K562 (cell line): ENCODE results near the gene CYB5D1. TPM values are rescaled to one million over a fixed set of nuclear protein-coding genes. Genes with fewer than 3 reads are reported as not detected.

ENCODE experiments used
- BACH1 ChIP-seq: fragments of 200-800 bp; sonication (Bioruptor generic); IDR thresholded peaks from 2 replicates; pipeline ENCODE4 v1.6.1; 2016; ENCODE audit warnings: missing genetic modification characterization, missing compliant biosample characterization
- CBX3 ChIP-seq, 2 experiments: IDR thresholded peaks; 1 replicate in 1 of 2; 2 replicates in 1 of 2; pipeline ENCODE4 v1.6.1; 2012; ENCODE audit warnings: inconsistent platforms in 2 of 2, low read length in 2 of 2, borderline replicate concordance in 1 of 2, control low read depth in 1 of 2
- CTBP1 ChIP-seq: fragments of 450-650 bp; IDR thresholded peaks from 2 replicates; pipeline ENCODE4 v1.6.1; 2016; ENCODE audit warnings: borderline replicate concordance
- EZH2 ChIP-seq: IDR thresholded peaks from 2 replicates; pipeline ENCODE4 v1.6.1; 2012; ENCODE audit warnings: low read depth, mild to moderate bottlenecking, inconsistent platforms, low read length, borderline replicate concordance
- PTBP1 ChIP-seq: fragments of 200-400 bp; formaldehyde crosslinking; IDR thresholded peaks from 2 replicates; pipeline ENCODE4 v1.6.1; 2017; ENCODE audit warnings: low read depth, low read length
- REST ChIP-seq, 2 experiments: fragments of 450-650 bp; formaldehyde crosslinking in 1 of 2; IDR thresholded peaks; 2 replicates each; pipeline versions ENCODE4 v1.4.0 to v1.6.1; 2014 to 2020; ENCODE audit warnings: mild to moderate bottlenecking in 2 of 2, borderline replicate concordance in 1 of 2, low read depth in 1 of 2
- USF2 ChIP-seq: sonication (generic); formaldehyde crosslinking; IDR thresholded peaks from 2 replicates; pipeline ENCODE4 v1.5.0; 2020; ENCODE audit warnings: missing genetic modification reagents
- ZBTB9 ChIP-seq: fragments of 450-650 bp; formaldehyde crosslinking; IDR thresholded peaks from 2 replicates; pipeline ENCODE4 v1.4.0; 2020; ENCODE audit warnings: mild to moderate bottlenecking, moderate library complexity
- ZNF134 ChIP-seq: fragments of 250-450 bp; sonication (Bioruptor Pico); conservative IDR thresholded peaks from 2 replicates; pipeline ENCODE4 v1.4.0; 2020
- ZNF395 ChIP-seq: fragments of 200-800 bp; sonication (Bioruptor generic); IDR thresholded peaks from 2 replicates; pipeline ENCODE4 v1.6.1; 2017; ENCODE audit warnings: missing genetic modification characterization, missing compliant biosample characterization
- ZNF444 ChIP-seq: fragments of 250-450 bp; sonication (Bioruptor Pico); IDR thresholded peaks from 2 replicates; pipeline ENCODE4 v1.4.0; 2020; ENCODE audit warnings: mild to moderate bottlenecking, moderate library complexity
- ZNF449 ChIP-seq: fragments of 250-450 bp; sonication (Bioruptor Pico); IDR thresholded peaks from 2 replicates; pipeline ENCODE4 v1.8.0; 2022; ENCODE audit warnings: moderate library complexity, mild to moderate bottlenecking, inconsistent platforms
- polyA plus RNA-seq, 8 experiments: library from polyadenylated mRNA; depleted of rRNA in 4 of 8; stranded (reverse) in 5 of 8; unstranded in 3 of 8; fragments of >200 nt; fragmentation: Nextera tagmentation in 2 of 8; fragmentation: Illumina TruSeq in 1 of 8; extraction: Ambion mirVana in 2 of 8; extraction: Trizol in 1 of 8; gene quantifications; 2 replicates each; pipeline versions ENCODE4 v1.2.1 to v1.2.3, GENCODE V29; 2011 to 2014; ENCODE audit warnings: inconsistent platforms in 1 of 8, missing spikeins in 1 of 8
- total RNA-seq, 7 experiments: library from RNA; depleted of rRNA in 6 of 7; stranded (reverse); fragments of >200 nt in 6 of 7; fragmentation: Illumina TruSeq in 2 of 7; extraction: Trizol in 2 of 7; gene quantifications; 2 replicates each; pipeline versions ENCODE4 v1.2.1 to v1.2.3, GENCODE V29; 2011 to 2021; ENCODE audit warnings: low replicate concordance in 1 of 7

Gene CYB5D1
- total and polyA plus RNA-seq, 9 of the 15 experiments (the other 6 are each of a cell fraction or from before 2014, with no cell fraction given): 2.4 to 7.9 (median 5.7) TPM

- TF ChIP-seq ZBTB9 (CRISPR knock-in tag) (no peak), ZNF444 (CRISPR knock-in tag) (no peak), ZNF134 (CRISPR knock-in tag) (no peak), ZNF395 (no peak), REST (IDR thresholded peaks at IDR 0.05; ENCODE audit: borderline replicate concordance) (peak; percentile 64; the same call in 1 of the 2 replicates), REST (CRISPR knock-in tag; IDR thresholded peaks at IDR 0.05; ENCODE audit: low read depth) (no peak), CTBP1 (peak; percentile 39; the same call in 1 of the 2 replicates), USF2 (no peak), EZH2 (no peak), CBX3 (IDR thresholded peaks at IDR 0.05; ENCODE audit: borderline replicate concordance in 1 of 2, low read length in 2 of 2) (peak in 1 of 2 experiments; percentile 68; a peak in 1 of 3 replicates), PTBP1 (no peak), BACH1 (tag) (no peak), ZNF449 (CRISPR knock-in tag) (no peak)
These were observed 6.2 kb upstream of the CYB5D1 start (continued) for GRCh38 chr17:7851438-7852261.
